Keratinocyte (primary cell): Measurements from ENCODE around the gene CRTAP.

Source experiments
- EZH2 ChIP-seq: IDR thresholded peaks from one replicate; pipeline ENCODE4 v1.6.1; 2012; ENCODE audit warnings: inconsistent platforms, mild to moderate bottlenecking, low read length, moderate library complexity
- TF ChIP-seq, protein P1 (sequence below), 3 experiments: IDR thresholded peaks in 1 of 3; conservative IDR thresholded peaks in 1 of 3; optimal IDR thresholded peaks in 1 of 3; 2 replicates in 2 of 3; 3 replicates in 1 of 3; pipeline versions ENCODE3 to v1.5.1; 2011; ENCODE audit warnings: low read length in 3 of 3, mild to moderate bottlenecking in 3 of 3, moderate library complexity in 2 of 3, control low read depth in 1 of 3, inconsistent platforms in 1 of 3; ENCODE audit not compliant: insufficient read depth in 2 of 3; ENCODE audit errors: extremely low read depth in 1 of 3

DNA sequence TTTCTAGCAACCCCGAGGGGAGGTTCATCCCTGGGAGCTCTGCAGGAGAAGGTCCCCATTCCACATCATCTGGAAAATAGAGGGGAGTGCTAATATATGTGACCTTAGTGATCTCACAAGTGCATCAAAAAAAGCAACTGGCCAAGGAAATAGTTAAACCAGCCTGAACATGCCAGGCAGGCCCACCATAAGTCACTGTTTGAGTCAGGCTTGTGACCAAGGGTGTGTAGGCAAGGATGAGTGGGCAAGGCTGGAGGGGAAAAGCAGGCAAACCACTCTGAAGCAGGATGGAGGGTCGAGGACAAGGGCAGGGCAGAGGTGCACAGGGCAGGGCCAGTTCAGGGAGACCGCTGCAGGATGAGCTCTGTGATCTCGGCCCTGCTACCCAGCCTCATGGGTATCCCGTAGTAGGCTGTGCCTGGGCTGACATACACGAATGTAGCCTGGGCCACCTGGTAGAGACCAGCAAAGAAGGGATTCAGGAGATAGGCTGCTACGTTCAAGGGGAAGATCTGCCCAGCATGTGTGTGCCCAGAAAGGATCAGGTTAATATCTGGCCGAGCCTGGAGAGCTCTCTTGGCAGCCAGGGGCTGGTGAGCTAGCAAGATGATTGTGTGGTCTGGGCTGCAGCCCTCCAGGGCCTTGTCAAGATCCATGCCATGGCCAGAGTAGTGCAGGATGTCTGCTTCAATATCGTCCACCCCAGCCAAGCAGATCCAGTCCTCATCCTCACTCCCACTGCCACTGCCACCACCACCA lies 21.1 kb upstream of the CRTAP start:
- TF ChIP-seq, protein P1, sequence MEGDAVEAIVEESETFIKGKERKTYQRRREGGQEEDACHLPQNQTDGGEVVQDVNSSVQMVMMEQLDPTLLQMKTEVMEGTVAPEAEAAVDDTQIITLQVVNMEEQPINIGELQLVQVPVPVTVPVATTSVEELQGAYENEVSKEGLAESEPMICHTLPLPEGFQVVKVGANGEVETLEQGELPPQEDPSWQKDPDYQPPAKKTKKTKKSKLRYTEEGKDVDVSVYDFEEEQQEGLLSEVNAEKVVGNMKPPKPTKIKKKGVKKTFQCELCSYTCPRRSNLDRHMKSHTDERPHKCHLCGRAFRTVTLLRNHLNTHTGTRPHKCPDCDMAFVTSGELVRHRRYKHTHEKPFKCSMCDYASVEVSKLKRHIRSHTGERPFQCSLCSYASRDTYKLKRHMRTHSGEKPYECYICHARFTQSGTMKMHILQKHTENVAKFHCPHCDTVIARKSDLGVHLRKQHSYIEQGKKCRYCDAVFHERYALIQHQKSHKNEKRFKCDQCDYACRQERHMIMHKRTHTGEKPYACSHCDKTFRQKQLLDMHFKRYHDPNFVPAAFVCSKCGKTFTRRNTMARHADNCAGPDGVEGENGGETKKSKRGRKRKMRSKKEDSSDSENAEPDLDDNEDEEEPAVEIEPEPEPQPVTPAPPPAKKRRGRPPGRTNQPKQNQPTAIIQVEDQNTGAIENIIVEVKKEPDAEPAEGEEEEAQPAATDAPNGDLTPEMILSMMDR (optimal IDR thresholded peaks at IDR 0.05 in 1 of 3, IDR thresholded peaks at IDR 0.05 in 1 of 3, conservative IDR thresholded peaks at IDR 0.05 in 1 of 3; ENCODE audit: extremely low read depth in 1 of 3, insufficient read depth in 2 of 3, low read length in 3 of 3): no peak
- no peak for TF ChIP-seq EZH2
